Panc1 (cell line): ENCODE data around the gene DHDH. TPM values are rescaled to one million over a fixed set of nuclear protein-coding genes. Genes with fewer than 3 reads are reported as not detected.

ENCODE experiments used
- ATAC-seq: fragments of 200-7000 bp; cut with Tn5 transposase; 2 replicates; pipeline ENCODE4 v1.9.1; 2020; ENCODE audit warnings: mild to moderate bottlenecking, moderate library complexity
- BruUV-seq: library from RNA; stranded (reverse); fragments of 400-500 nt; replicated peaks from 2 replicates; lab custom pipeline; 2021; lab: Mats Ljungman, UMichigan
- CTCF ChIA-PET: fragments of 300-600 bp; sonication (Branson Sonifier 250); formaldehyde crosslinking; loops from one replicate; lab custom pipeline; 2022; ENCODE audit warnings: antibody characterized with exemption; lab: Charles Lee
- POLR2A ChIA-PET: fragments of 300-600 bp; sonication (Branson Sonifier 250); formaldehyde crosslinking; loops from one replicate; lab custom pipeline; 2022; ENCODE audit warnings: antibody characterized with exemption; lab: Charles Lee
- DNase-seq: peaks from one replicate; pipeline ENCODE4 v3.0.0-alpha.2; 2010; ENCODE audit warnings: low read depth, low spot score
- H3K27ac ChIP-seq: 2 replicates; pipeline ENCODE4 v1.5.1; 2011; ENCODE audit warnings: mild to moderate bottlenecking, low read length, inconsistent platforms
- H3K27me3 ChIP-seq: fragments of 200-500 bp; sonication (Bioruptor generic); 2 replicates; pipeline ENCODE4 v1.6.0; 2014; ENCODE audit warnings: low read length, inconsistent platforms; ENCODE audit not compliant: control insufficient read depth, insufficient read depth
- H3K36me3 ChIP-seq: fragments of 200-500 bp; sonication (Bioruptor generic); 2 replicates; pipeline ENCODE4 v1.5.1; 2014; ENCODE audit warnings: inconsistent platforms, mild to moderate bottlenecking, low read length, moderate library complexity; ENCODE audit not compliant: control insufficient read depth, insufficient read depth
- H3K4me1 ChIP-seq: 2 replicates; pipeline ENCODE4 v1.5.1; 2011; ENCODE audit warnings: inconsistent platforms, mild to moderate bottlenecking, low read length, moderate library complexity; ENCODE audit not compliant: control insufficient read depth, insufficient read depth
- H3K4me3 ChIP-seq, 2 experiments: 2 replicates each; pipeline ENCODE4 v1.5.1; 2011 to 2012; ENCODE audit warnings: low read depth in 2 of 2, low read length in 2 of 2, mild to moderate bottlenecking in 2 of 2, inconsistent platforms in 1 of 2, moderate library complexity in 1 of 2
- H3K9me3 ChIP-seq: fragments of 200-500 bp; sonication (Bioruptor generic); 2 replicates; pipeline ENCODE4 v1.5.1; 2014; ENCODE audit warnings: low read depth, mild to moderate bottlenecking, inconsistent platforms, low read length, moderate library complexity; ENCODE audit not compliant: control insufficient read depth, insufficient read depth
- CTCF ChIP-seq: fragments of 450-650 bp; IDR thresholded peaks from 2 replicates; pipeline ENCODE4 v1.5.1; 2017; ENCODE audit warnings: mild to moderate bottlenecking
- POLR2AphosphoS5 ChIP-seq: IDR thresholded peaks from 2 replicates; pipeline ENCODE4 v1.6.1; 2012; ENCODE audit warnings: mild to moderate bottlenecking, low read depth, low read length, moderate library complexity
- REST ChIP-seq, 2 experiments: IDR thresholded peaks; 2 replicates each; pipeline ENCODE4 v1.6.1; 2011 to 2012; ENCODE audit warnings: low read depth in 2 of 2, control low read depth in 1 of 2, low read length in 1 of 2, mild to moderate bottlenecking in 1 of 2, moderate library complexity in 1 of 2; ENCODE audit not compliant: insufficient read depth in 1 of 2
- SIN3A ChIP-seq: IDR thresholded peaks from 2 replicates; pipeline ENCODE4 v1.6.1; 2012; ENCODE audit warnings: low read depth, mild to moderate bottlenecking, low read length, moderate library complexity, borderline replicate concordance; ENCODE audit not compliant: insufficient read depth
- TCF7L2 ChIP-seq: IDR thresholded peaks from 2 replicates; pipeline ENCODE4 v1.6.1; 2011; ENCODE audit warnings: mild to moderate bottlenecking, low read depth, low read length, inconsistent platforms
- in situ Hi-C: cut with HindIII; loops from 2 replicates; pipeline ENCODE4 v1.10.0; 2016; ENCODE audit warnings: low sequenced_read_pairs, low pct_unique_long_range_greater_than_20kb
- intact Hi-C: fragments of 100-400 bp; cut with micrococcal nuclease; formaldehyde crosslinking; loops from one replicate; pipeline ENCODE4 v1.10.0; 2022; ENCODE audit not compliant: unreplicated experiment
- total RNA-seq: library from RNA; stranded (reverse); gene quantifications from one replicate; pipeline ENCODE4 v1.2.1, GENCODE V29; 2021; ENCODE audit not compliant: unreplicated experiment

The DHDH gene
- total RNA-seq, 1 experiment from 2014 or later = 0.85 TPM

- DNase-seq = no peak
- BruUV-seq = no TSS peak
- POLR2A ChIA-PET = interaction anchor here (0.6 to 0.7 kb wide), 3 partner anchors 9 to 296 kb away, joined by 4 to 12 read pairs (median 9); no protein-coding TSS in a partner anchor
- peak overlapping the region; percentile 88 for H3K27ac ChIP-seq
- no peaks in the 10 kb centered on the region for H3K9me3 ChIP-seq
- TF ChIP-seq TCF7L2 (no peak), REST (IDR thresholded peaks at IDR 0.05; ENCODE audit: insufficient read depth in 1 of 2, low read depth in 2 of 2, low read length in 1 of 2) (no peak), SIN3A (no peak), CTCF (no peak)
- CTCF ChIA-PET = interaction anchor here (0.8 kb wide), 1 partner anchor 9 kb away, joined by 3 read pairs; no protein-coding TSS in a partner anchor
- intact Hi-C loops = no loop called here
- in situ Hi-C loops = no loop called here
- H3K36me3 ChIP-seq = peaks cover 2% of the 10 kb centered on the region
- no peak for ATAC-seq
- H3K4me1 ChIP-seq = peaks cover 30% of the 10 kb centered on the region
- no peaks in the 10 kb centered on the region for H3K27me3 ChIP-seq
- H3K4me3 ChIP-seq = no peak overlapping the region
Observed at GRCh38 chr19:48961673-48962028, 28.2 kb downstream of the DHDH start.

- in situ Hi-C loops (no loop called here), intact Hi-C loops (no loop called here)
- CTCF ChIA-PET = interaction anchor here (0.8 kb wide), 1 partner anchor 8 kb away, joined by 3 read pairs; no protein-coding TSS in a partner anchor
- Histone ChIP-seq H3K9me3 (no peaks in the 10 kb centered on the region), H3K27me3 (no peaks in the 10 kb centered on the region), H3K4me1 (peaks cover 35% of the 10 kb centered on the region), H3K36me3 (peaks cover 2% of the 10 kb centered on the region), H3K4me3 (no peak overlapping the region), H3K27ac (peak overlapping the region; percentile 88)
- ATAC-seq = peak; percentile 62
- BruUV-seq = no TSS peak
- POLR2A ChIA-PET = interaction anchor here (0.6 kb wide), 2 partner anchors 10 to 222 kb away, joined by 9 to 12 read pairs; no protein-coding TSS in a partner anchor
- TF ChIP-seq POLR2AphosphoS5 = peak; percentile 51; the same call in 1 of the 2 replicates
- TF ChIP-seq CTCF = no peak
- no peak for DNase-seq
Observed at GRCh38 chr19:48962029-48962848, 28.7 kb downstream of the DHDH start.
